Skeletal muscle tissue (tissue), 4 donors: ENCODE measurements around the gene SPSB1. TPM values are rescaled to one million over a fixed set of nuclear protein-coding genes. Genes with fewer than 3 reads are reported as not detected.

Source experiments
- H3K27ac ChIP-seq: one replicate; pipeline ENCODE4 v1.7.0; 2013; ENCODE audit warnings: mild to moderate bottlenecking, low read depth, low read length, inconsistent platforms
- H3K27me3 ChIP-seq, 3 donors: one replicate each; pipeline ENCODE4 v1.7.0; 2013; ENCODE audit warnings: low read length in 3 of 3; ENCODE audit not compliant: control insufficient read depth in 3 of 3, insufficient read depth in 3 of 3
- H3K36me3 ChIP-seq, 3 donors: one replicate each; pipeline ENCODE4 v1.7.0; 2013; ENCODE audit warnings: low read length in 3 of 3; ENCODE audit not compliant: control insufficient read depth in 3 of 3, insufficient read depth in 3 of 3
- H3K4me1 ChIP-seq, 3 donors: one replicate each; pipeline ENCODE4 v1.7.0; 2013; ENCODE audit warnings: low read length in 3 of 3, mild to moderate bottlenecking in 3 of 3; ENCODE audit not compliant: control insufficient read depth in 3 of 3, insufficient read depth in 3 of 3
- H3K4me3 ChIP-seq, 3 donors: one replicate each; pipeline ENCODE4 v1.7.0; 2013; ENCODE audit warnings: low read length in 3 of 3
- H3K9ac ChIP-seq, 3 donors: one replicate each; pipeline ENCODE4 v1.7.0; 2013; ENCODE audit warnings: low read length in 3 of 3, mild to moderate bottlenecking in 3 of 3, moderate library complexity in 2 of 3, low read depth in 1 of 3
- H3K9me3 ChIP-seq, 3 donors: one replicate each; pipeline ENCODE4 v1.7.0; 2013; ENCODE audit warnings: low read length in 3 of 3; ENCODE audit not compliant: control insufficient read depth in 3 of 3
- total RNA-seq: library from RNA; depleted of rRNA; stranded (reverse); fragments of >200 nt; gene quantifications from one replicate; pipeline ENCODE4 v1.2.3, GENCODE V29; 2014
- donor health status: Osteomylitis.

Gene SPSB1
- total RNA-seq, 1 donor from 2014 or later: 6.3 TPM

GRCh38 chr1:9257851-9258250 lies 34.8 kb upstream of the SPSB1 start:
- Histone ChIP-seq H3K4me3 (no peak overlapping the region), H3K36me3 (peaks cover 19 to 24% (median 21%) of the 10 kb centered on the region in 3 donors), H3K4me1 (peaks cover 20 to 77% (median 54%) of the 10 kb centered on the region in 3 donors), H3K27me3 (no peaks in the 10 kb centered on the region), H3K27ac (peak overlapping the region; percentile 31), H3K9me3 (no peaks in the 10 kb centered on the region), H3K9ac (no peak overlapping the region)

DNA sequence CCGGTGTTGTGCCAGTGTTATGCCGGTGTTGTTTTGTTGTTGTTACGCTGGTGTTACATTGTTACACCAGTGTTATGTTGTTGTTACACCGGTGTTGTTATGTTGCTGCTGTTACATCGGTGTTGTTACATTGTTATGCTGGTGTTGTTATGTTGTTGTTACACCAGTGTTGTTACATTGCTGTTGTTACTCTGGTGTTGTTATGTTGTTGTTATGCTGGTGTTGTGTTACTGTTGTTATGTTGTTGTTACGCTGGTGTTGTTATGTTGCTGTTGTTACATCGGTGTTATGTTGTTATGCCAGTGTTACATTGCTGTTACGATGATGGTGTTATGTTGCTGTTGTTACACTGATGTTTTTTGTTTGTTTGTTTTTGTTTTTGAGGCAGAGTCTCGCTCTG lies 34.1 kb upstream of the SPSB1 start:
- Histone ChIP-seq H3K36me3 (peaks cover 19 to 30% (median 28%) of the 10 kb centered on the region in 3 donors), H3K9me3 (no peaks in the 10 kb centered on the region), H3K27ac (peak overlapping the region; percentile 31), H3K9ac (no peak overlapping the region), H3K4me3 (no peak overlapping the region), H3K4me1 (peaks cover 15 to 77% (median 53%) of the 10 kb centered on the region in 3 donors), H3K27me3 (no peaks in the 10 kb centered on the region)

DNA sequence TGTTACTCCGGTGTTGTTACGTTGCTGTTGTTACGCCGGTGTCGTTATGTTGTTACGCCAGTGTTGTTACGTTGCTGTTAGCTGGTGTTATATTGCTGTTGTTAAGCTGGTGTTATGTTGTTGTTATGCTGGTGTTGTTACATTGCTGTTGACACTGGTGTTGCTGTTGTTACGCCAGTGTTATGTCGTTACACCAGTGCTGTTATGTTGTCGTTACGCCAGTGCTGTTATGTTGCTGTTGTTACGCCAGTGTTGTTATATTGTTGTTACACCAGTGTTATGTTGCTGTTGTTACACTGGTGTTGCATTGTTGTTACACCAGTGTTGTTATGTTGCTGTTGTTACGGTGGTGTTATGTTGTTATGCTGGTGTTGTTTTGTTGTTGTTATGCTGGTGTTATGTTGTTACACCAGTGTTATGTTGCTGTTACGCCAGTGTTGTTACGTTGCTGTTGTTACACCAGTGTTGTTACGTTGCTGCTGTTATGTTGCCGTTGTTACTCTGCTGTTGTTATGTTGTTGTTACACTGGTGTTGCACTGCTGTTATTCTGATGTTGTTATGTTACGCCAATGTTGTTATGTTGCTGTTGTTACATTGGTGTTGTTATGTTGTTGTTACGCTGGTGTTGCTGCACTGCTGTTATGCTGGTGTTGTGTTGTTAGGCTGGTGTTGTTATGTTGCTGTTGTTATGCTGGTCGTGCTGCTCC lies 32.5 kb upstream of the SPSB1 start:
- H3K4me3 ChIP-seq: peak overlapping the region in 1 of 3 donors; percentile 30
- H3K9ac ChIP-seq: no peak overlapping the region
- H3K36me3 ChIP-seq: peaks cover 31 to 45% (median 40%) of the 10 kb centered on the region in 3 donors
- no peak overlapping the region for H3K27ac ChIP-seq
- no peaks in the 10 kb centered on the region for H3K27me3 ChIP-seq
- H3K9me3 ChIP-seq: no peaks in the 10 kb centered on the region
- H3K4me1 ChIP-seq: peaks cover 22 to 80% (median 61%) of the 10 kb centered on the region in 3 donors

DNA sequence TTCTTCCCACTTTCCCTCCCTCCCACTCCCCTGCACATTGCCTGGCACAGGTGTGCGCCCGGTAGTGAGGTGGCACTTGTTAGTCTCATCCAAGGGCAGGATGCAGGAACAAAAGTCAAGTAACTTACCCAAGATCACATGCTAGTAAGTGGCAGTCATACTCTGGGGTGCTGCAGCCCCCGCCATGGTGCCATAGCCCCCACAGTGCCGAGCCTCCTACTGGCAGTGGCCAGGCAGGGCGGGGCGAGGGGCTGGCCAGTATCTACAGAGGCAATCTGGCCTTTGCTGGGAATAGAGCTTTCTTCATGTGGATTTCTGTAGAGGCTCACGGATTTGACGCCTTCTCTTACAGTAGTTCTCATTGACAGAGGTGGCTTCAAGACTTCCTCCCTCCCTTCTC lies 31.2 kb upstream of the SPSB1 start:
- Histone ChIP-seq H3K4me3 (no peak overlapping the region), H3K9me3 (no peaks in the 10 kb centered on the region), H3K4me1 (peaks cover 22 to 81% (median 56%) of the 10 kb centered on the region in 3 donors), H3K27me3 (no peaks in the 10 kb centered on the region), H3K36me3 (peaks cover 28 to 49% (median 40%) of the 10 kb centered on the region in 3 donors), H3K9ac (no peak overlapping the region), H3K27ac (no peak overlapping the region)

DNA sequence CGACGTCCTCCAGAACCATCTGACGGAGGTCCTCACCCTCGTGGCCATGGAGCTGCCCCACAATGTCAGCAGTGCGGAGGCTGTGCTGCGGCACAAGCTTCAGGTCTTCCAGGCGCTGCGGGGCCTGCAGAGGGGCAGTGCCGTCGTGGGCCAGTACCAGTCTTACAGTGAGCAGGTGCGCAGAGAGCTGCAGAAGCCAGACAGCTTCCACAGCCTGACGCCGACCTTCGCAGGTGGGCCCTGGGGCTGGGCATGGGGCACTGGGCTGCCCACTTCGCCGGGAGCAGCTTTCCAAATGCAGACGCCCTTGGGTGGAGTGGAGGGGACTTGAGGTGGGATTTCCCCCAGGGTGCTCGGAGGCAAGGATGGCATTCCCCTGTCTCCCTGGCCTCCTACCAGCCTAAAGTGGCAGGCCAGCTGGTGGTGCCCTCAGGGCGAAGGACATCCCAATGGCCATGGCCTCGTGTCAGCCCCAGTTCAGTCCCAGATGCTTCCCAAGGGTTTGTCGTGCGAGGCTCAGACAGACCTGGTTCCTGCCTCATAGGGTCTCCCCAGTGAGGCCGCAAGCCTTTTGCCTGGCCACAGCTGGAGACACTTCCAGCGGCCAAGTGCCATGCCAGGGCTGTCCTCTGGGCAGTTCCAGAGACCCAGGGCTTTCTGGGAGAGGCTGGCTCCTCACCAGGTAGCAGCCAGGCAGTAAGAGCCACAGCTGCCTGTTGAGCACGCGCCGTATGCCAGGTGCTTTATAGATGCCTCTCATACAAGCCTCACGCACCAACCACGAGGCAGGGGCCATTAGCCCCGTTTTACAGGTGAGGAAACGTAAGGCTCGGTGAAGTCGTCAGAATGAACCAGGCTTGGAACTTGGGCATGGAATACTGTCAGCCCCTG lies 30.4 kb upstream of the SPSB1 start:
- H3K9me3 ChIP-seq: no peaks in the 10 kb centered on the region
- H3K9ac ChIP-seq: no peak overlapping the region
- H3K27ac ChIP-seq: peak overlapping the region; percentile 18
- H3K36me3 ChIP-seq: peaks cover 29 to 50% (median 40%) of the 10 kb centered on the region in 3 donors
- no peak overlapping the region for H3K4me3 ChIP-seq
- no peaks in the 10 kb centered on the region for H3K27me3 ChIP-seq
- peaks cover 22 to 82% (median 54%) of the 10 kb centered on the region in 3 donors for H3K4me1 ChIP-seq

DNA sequence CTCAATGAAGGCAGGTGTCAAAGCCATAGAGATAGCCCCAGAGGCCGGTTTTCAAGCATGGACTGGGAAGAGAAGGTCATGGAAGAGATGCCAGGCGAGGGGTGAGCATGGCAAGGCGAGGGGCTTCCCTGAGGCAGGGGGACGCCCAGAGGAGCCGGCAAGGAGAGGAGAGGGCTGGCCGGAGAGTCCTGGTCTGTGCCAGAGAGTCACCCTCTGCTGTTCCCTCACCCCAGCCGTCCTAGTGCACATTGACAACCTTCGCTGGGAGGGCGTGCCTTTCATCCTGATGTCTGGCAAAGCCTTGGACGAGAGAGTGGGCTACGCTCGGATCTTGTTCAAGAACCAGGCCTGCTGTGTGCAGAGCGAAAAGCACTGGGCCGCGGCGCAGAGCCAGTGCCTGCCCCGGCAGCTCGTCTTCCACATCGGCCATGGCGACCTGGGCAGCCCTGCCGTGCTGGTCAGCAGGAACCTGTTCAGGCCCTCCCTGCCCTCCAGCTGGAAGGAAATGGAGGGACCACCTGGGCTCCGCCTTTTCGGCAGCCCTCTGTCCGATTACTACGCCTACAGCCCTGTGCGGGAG lies 29.3 kb upstream of the SPSB1 start:
- Histone ChIP-seq H3K27ac (peak overlapping the region; percentile 32), H3K4me3 (no peak overlapping the region), H3K9me3 (no peaks in the 10 kb centered on the region), H3K27me3 (no peaks in the 10 kb centered on the region), H3K9ac (peak overlapping the region in 1 of 3 donors; percentile 57), H3K36me3 (peaks cover 29 to 48% (median 40%) of the 10 kb centered on the region in 3 donors), H3K4me1 (peaks cover 24 to 74% (median 50%) of the 10 kb centered on the region in 3 donors)

GRCh38 chr1:9263984-9264872 lies 28.5 kb upstream of the SPSB1 start:
- Histone ChIP-seq H3K4me3 (no peak overlapping the region), H3K27ac (peak overlapping the region; percentile 32), H3K36me3 (peaks cover 25 to 52% (median 42%) of the 10 kb centered on the region in 3 donors), H3K9ac (peak overlapping the region in 2 of 3 donors; percentile 3 to 57), H3K27me3 (no peaks in the 10 kb centered on the region), H3K4me1 (peaks cover 27 to 72% (median 53%) of the 10 kb centered on the region in 3 donors), H3K9me3 (no peaks in the 10 kb centered on the region)

GRCh38 chr1:9265037-9265436 lies 27.7 kb upstream of the SPSB1 start:
- H3K9ac ChIP-seq: peak overlapping the region in 1 of 3 donors; percentile 16
- peaks cover 35 to 72% (median 53%) of the 10 kb centered on the region in 3 donors for H3K4me1 ChIP-seq
- no peaks in the 10 kb centered on the region for H3K27me3 ChIP-seq
- no peak overlapping the region for H3K4me3 ChIP-seq
- H3K27ac ChIP-seq: peak overlapping the region; percentile 3
- no peaks in the 10 kb centered on the region for H3K9me3 ChIP-seq
- H3K36me3 ChIP-seq: peaks cover 25 to 56% (median 40%) of the 10 kb centered on the region in 3 donors

DNA sequence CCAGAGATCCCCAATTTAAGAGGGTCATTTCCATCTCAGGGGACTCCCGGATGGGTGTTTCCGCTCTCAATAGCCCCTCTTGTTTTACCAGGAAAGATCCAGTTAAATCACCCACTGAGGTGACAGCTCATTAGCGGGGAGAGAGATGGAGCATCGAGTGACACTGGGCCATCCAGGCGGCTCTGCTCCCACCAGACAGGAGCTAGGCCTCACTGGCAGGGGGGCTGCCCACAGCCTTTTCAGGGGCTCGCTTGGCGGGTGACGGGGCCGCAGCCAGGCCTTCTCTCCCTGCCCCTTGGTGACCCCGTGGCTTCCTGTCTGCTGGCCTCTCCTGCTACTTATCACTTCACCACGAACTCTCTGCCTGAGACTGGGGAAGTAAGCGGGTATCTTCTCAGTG lies 26.7 kb upstream of the SPSB1 start:
- Histone ChIP-seq H3K4me1 (peaks cover 40 to 71% (median 51%) of the 10 kb centered on the region in 3 donors), H3K9ac (peak overlapping the region in 1 of 3 donors; percentile 25), H3K27ac (no peak overlapping the region), H3K4me3 (no peak overlapping the region), H3K9me3 (no peaks in the 10 kb centered on the region), H3K36me3 (peaks cover 25 to 56% (median 40%) of the 10 kb centered on the region in 3 donors), H3K27me3 (no peaks in the 10 kb centered on the region)
